GM23338 (cell line): ENCODE results near the gene PTH1R. TPM values are rescaled to one million over a fixed set of nuclear protein-coding genes. Genes with fewer than 3 reads are reported as not detected.

Experiments used
- ATAC-seq: fragments of 200-7000 bp; cut with Tn5 transposase; 3 replicates; pipeline ENCODE4 v1.9.1; 2020
- DNase-seq: peaks from one replicate; pipeline ENCODE4 v3.0.0-alpha.2; 2015; ENCODE audit warnings: low spot score
- H2AFZ ChIP-seq: fragments of 200-600 bp; sonication (generic); 2 replicates; pipeline ENCODE4 v1.8.0; 2016; ENCODE audit warnings: antibody characterized with exemption, mild to moderate bottlenecking, moderate library complexity
- H3F3A ChIP-seq: fragments of 200-600 bp; sonication (generic); replicated peaks from 2 replicates; pipeline ENCODE4 v1.8.0; 2017; ENCODE audit warnings: antibody characterized with exemption, mixed run types, low read depth
- H3K27ac ChIP-seq: fragments of 200-600 bp; sonication (generic); 2 replicates; pipeline ENCODE4 v1.6.1; 2016; ENCODE audit warnings: low read depth
- H3K27me3 ChIP-seq: fragments of 200-600 bp; sonication (generic); 2 replicates; pipeline ENCODE4 v1.8.0; 2016; ENCODE audit warnings: mild to moderate bottlenecking, mixed run types, moderate library complexity; ENCODE audit not compliant: insufficient read depth
- H3K36me3 ChIP-seq: fragments of 200-600 bp; sonication (generic); 2 replicates; pipeline ENCODE4 v1.8.0; 2016; ENCODE audit warnings: mild to moderate bottlenecking; ENCODE audit not compliant: insufficient read depth
- H3K4me1 ChIP-seq: fragments of 200-600 bp; sonication (generic); 2 replicates; pipeline ENCODE4 v1.8.0; 2016; ENCODE audit warnings: mild to moderate bottlenecking, moderate library complexity; ENCODE audit not compliant: insufficient read depth
- H3K4me2 ChIP-seq: fragments of 200-600 bp; sonication (generic); 2 replicates; pipeline ENCODE4 v1.7.1; 2017; ENCODE audit warnings: mixed run types
- H3K4me3 ChIP-seq: fragments of 200-600 bp; sonication (generic); 2 replicates; pipeline ENCODE4 v1.6.1; 2016; ENCODE audit warnings: mixed run types
- H3K79me2 ChIP-seq: fragments of 200-600 bp; sonication (generic); replicated peaks from 2 replicates; pipeline ENCODE4 v1.8.0; 2017; ENCODE audit warnings: mild to moderate bottlenecking; ENCODE audit not compliant: insufficient read depth
- H3K9me2 ChIP-seq: fragments of 200-600 bp; sonication (generic); 2 replicates; pipeline ENCODE4 v1.8.0; 2017; ENCODE audit not compliant: insufficient read depth
- H4K20me1 ChIP-seq: fragments of 200-600 bp; sonication (generic); replicated peaks from 2 replicates; pipeline ENCODE4 v1.8.0; 2017; ENCODE audit warnings: mild to moderate bottlenecking; ENCODE audit not compliant: insufficient read depth
- H3K27ac Mint-ChIP-seq: 2 replicates; pipeline ENCODE4 v1.8.0; 2020; ENCODE audit warnings: inconsistent platforms, mild to moderate bottlenecking, moderate library complexity, mixed read lengths
- H3K27me3 Mint-ChIP-seq: 3 replicates; pipeline ENCODE4 v1.8.0; 2022; ENCODE audit warnings: low read depth, mild to moderate bottlenecking, moderate library complexity, mixed read lengths, inconsistent platforms; ENCODE audit not compliant: insufficient read depth, poor library complexity
- H3K36me3 Mint-ChIP-seq: 3 replicates; pipeline ENCODE4 v1.8.0; 2021; ENCODE audit warnings: low read depth, mild to moderate bottlenecking, inconsistent platforms, moderate library complexity, mixed read lengths
- H3K4me1 Mint-ChIP-seq: 3 replicates; pipeline ENCODE4 v1.8.0; 2020; ENCODE audit warnings: mild to moderate bottlenecking, inconsistent platforms, mixed read lengths
- H3K4me3 Mint-ChIP-seq: 3 replicates; pipeline ENCODE4 v1.8.0; 2021; ENCODE audit warnings: moderate library complexity, mild to moderate bottlenecking, inconsistent platforms, mixed read lengths
- H3K9me3 Mint-ChIP-seq: 3 replicates; pipeline ENCODE4 v1.8.0; 2020; ENCODE audit warnings: moderate library complexity, mild to moderate bottlenecking, inconsistent platforms, mixed read lengths
- CREB1 ChIP-seq: fragments of 250-450 bp; sonication (Bioruptor Pico); IDR thresholded peaks from 2 replicates; pipeline ENCODE4 v1.5.0; 2020; ENCODE audit warnings: low read depth, mild to moderate bottlenecking, moderate library complexity
- CTCF ChIP-seq, 2 experiments: fragments of 200-600 bp in 1 of 2; sonication (generic) in 1 of 2; conservative IDR thresholded peaks; 2 replicates each; pipeline versions ENCODE4 v1.5.1 to v1.6.1; 2016 to 2017; ENCODE audit warnings: antibody characterized with exemption in 2 of 2, low read depth in 2 of 2, mild to moderate bottlenecking in 2 of 2, moderate library complexity in 1 of 2
- ETS1 ChIP-seq: IDR thresholded peaks from 2 replicates; pipeline ENCODE4 v1.6.1; 2016; ENCODE audit warnings: antibody characterized with exemption
- EZH2 ChIP-seq: fragments of 200-600 bp; sonication (generic); IDR thresholded peaks from one replicate; pipeline ENCODE4 v1.8.0; 2017; ENCODE audit warnings: antibody characterized with exemption, mild to moderate bottlenecking, low read depth; ENCODE audit not compliant: unreplicated experiment
- EZH2phosphoT487 ChIP-seq: fragments of 200-600 bp; sonication (generic); IDR thresholded peaks from one replicate; pipeline ENCODE4 v1.8.1; 2018; ENCODE audit warnings: antibody characterized with exemption; ENCODE audit not compliant: unreplicated experiment
- JUNB ChIP-seq: IDR thresholded peaks from one replicate; pipeline ENCODE4 v1.6.1; 2016; ENCODE audit warnings: antibody characterized with exemption; ENCODE audit not compliant: unreplicated experiment
- NANOG ChIP-seq: IDR thresholded peaks from 2 replicates; pipeline ENCODE4 v1.6.1; 2016; ENCODE audit warnings: antibody characterized with exemption, borderline replicate concordance
- POLR2AphosphoS5 ChIP-seq: IDR thresholded peaks from 2 replicates; pipeline ENCODE4 v1.6.1; 2016; ENCODE audit warnings: antibody characterized with exemption, low read depth
- REST ChIP-seq: IDR thresholded peaks from one replicate; pipeline ENCODE4 v1.6.1; 2018; ENCODE audit warnings: antibody characterized with exemption; ENCODE audit not compliant: unreplicated experiment
- STAT1 ChIP-seq: IDR thresholded peaks from one replicate; pipeline ENCODE4 v1.6.1; 2016; ENCODE audit warnings: antibody characterized with exemption; ENCODE audit not compliant: unreplicated experiment
- ZNF114 ChIP-seq: fragments of 250-450 bp; sonication (Bioruptor Pico); IDR thresholded peaks from 2 replicates; pipeline ENCODE4 v1.5.0; 2020; ENCODE audit warnings: mild to moderate bottlenecking, moderate library complexity
- ZNF331 ChIP-seq: fragments of 250-450 bp; sonication (Bioruptor Pico); IDR thresholded peaks from 2 replicates; pipeline ENCODE4 v1.5.0; 2020; ENCODE audit warnings: low read depth, mild to moderate bottlenecking, moderate library complexity
- ZNF462 ChIP-seq: fragments of 250-450 bp; sonication (Bioruptor Pico); IDR thresholded peaks from 2 replicates; pipeline ENCODE4 v1.5.0; 2020; ENCODE audit warnings: mild to moderate bottlenecking, moderate library complexity
- polyA plus RNA-seq: library from polyadenylated mRNA; unstranded; fragments of >200 nt; fragmentation: Nextera tagmentation; extraction: Ambion mirVana; gene quantifications from 2 replicates; pipeline ENCODE4 v1.2.1, GENCODE V29; 2016
- total RNA-seq: library from RNA; depleted of rRNA; stranded (reverse); fragments of >200 nt; shearing (Covaris generic); gene quantifications from 2 replicates; pipeline ENCODE4 v1.2.3, GENCODE V29; 2014

The PTH1R gene
- total and polyA plus RNA-seq, 2 experiments from 2014 or later = 1.3 to 1.9 TPM

GRCh38 chr3:46835054-46835453, 42.5 kb upstream of the PTH1R start:
- Histone ChIP-seq H3K4me2 (no peak overlapping the region), H3K4me1 (no peaks in the 10 kb centered on the region), H3F3A (no peaks in the 10 kb centered on the region), H3K79me2 (no peaks in the 10 kb centered on the region), H3K4me3 (no peak overlapping the region), H3K27ac (no peak overlapping the region), H3K9me2 (0 out of 2 replicates have a peak, but pooled peaks cover 3% of the 10 kb centered on the region), H4K20me1 (no peaks in the 10 kb centered on the region), H2AFZ (no peak overlapping the region), H3K27me3 (no peaks in the 10 kb centered on the region), H3K36me3 (no peaks in the 10 kb centered on the region)
- no peak for DNase-seq
- Mint-ChIP-seq H3K9me3 (peaks cover 25% of the 10 kb centered on the region), H3K27me3 (no peaks in the 10 kb centered on the region), H3K36me3 (peaks cover 10% of the 10 kb centered on the region), H3K27ac (no peak overlapping the region), H3K4me1 (no peaks in the 10 kb centered on the region; the same call in 2 of the 3 replicates), H3K4me3 (no peak overlapping the region)
- TF ChIP-seq ZNF114 (CRISPR knock-in tag) (no peak), EZH2phosphoT487 (no peak), EZH2 (no peak), NANOG (no peak), ZNF462 (CRISPR knock-in tag) (no peak), CTCF (conservative IDR thresholded peaks at IDR 0.05; ENCODE audit: low read depth in 2 of 2) (no peak), ZNF331 (CRISPR knock-in tag) (no peak), CREB1 (CRISPR knock-in tag) (no peak), ETS1 (no peak), STAT1 (no peak), POLR2AphosphoS5 (no peak), JUNB (no peak), REST (no peak)
- no peak for ATAC-seq
